ENCODE measurements around the gene TPST1. TPM values are rescaled to one million over a fixed set of nuclear protein-coding genes. Genes with fewer than 3 reads are reported as not detected.

TPST1 gene
- polyA plus RNA-seq, 1 donor (not counting 4 experiments of a cell fraction or from before 2014, with no cell fraction given) = 48.5 TPM

- Histone ChIP-seq H3K4me2 (ENCODE audit: control insufficient read depth, extremely low read depth, insufficient read depth, low read depth, low read length) (no peak overlapping the region), H3K4me1 (ENCODE audit: control insufficient read depth, extremely low read depth, insufficient read depth, low read length) (no peaks in the 10 kb centered on the region), H3K27me3 (ENCODE audit: control insufficient read depth, extremely low read depth, insufficient read depth, low read length) (no peaks in the 10 kb centered on the region), H3K79me2 (ENCODE audit: control insufficient read depth, insufficient read depth, low read length) (no peaks in the 10 kb centered on the region), H3K36me3 (ENCODE audit: control insufficient read depth in 2 of 2, extremely low read depth in 1 of 2, insufficient read depth in 2 of 2, low read length in 2 of 2) (no peaks in the 10 kb centered on the region), H3K9ac (ENCODE audit: control insufficient read depth, extremely low read depth, insufficient read depth, low read length) (no peak overlapping the region), H3K9me1 (ENCODE audit: control insufficient read depth, extremely low read depth, insufficient read depth, low read length) (no peaks in the 10 kb centered on the region), H3K27ac (ENCODE audit: control insufficient read depth, insufficient read depth, low read length) (no peak overlapping the region), H4K20me1 (ENCODE audit: control insufficient read depth, extremely low read depth, insufficient read depth, low read length) (no peaks in the 10 kb centered on the region), H3K9me3 (ENCODE audit: control insufficient read depth, low read depth, low read length) (no peaks in the 10 kb centered on the region), H2AFZ (ENCODE audit: control insufficient read depth, low read length) (no peak overlapping the region), H3K4me3 (ENCODE audit: control insufficient read depth in 2 of 3, extremely low read depth in 1 of 3, insufficient read depth in 2 of 3, low read depth in 1 of 3, low read length in 3 of 3) (no peak overlapping the region)
- DNase-seq (ENCODE audit: low read depth, low spot score) (no peak), FAIRE-seq (no peak)
- dilution Hi-C loops (cut with MboI; ENCODE audit: extremely low pct_ligation_motif_present, low sequenced_read_pairs) = no loop called here
- no peak for TF ChIP-seq EZH2 (IDR thresholded peaks at IDR 0.05; ENCODE audit: low read length)
- no peak for TF ChIP-seq CTCF (optimal IDR thresholded peaks at IDR 0.05 in 1 of 3, IDR thresholded peaks at IDR 0.05 in 1 of 3, conservative IDR thresholded peaks at IDR 0.05 in 1 of 3; ENCODE audit: extremely low read depth in 1 of 3, insufficient read depth in 2 of 3, low read length in 3 of 3)
These were observed 37.3 kb upstream of the TPST1 start for GRCh38 chr7:66167773-66168387.

- no peaks in the 10 kb centered on the region for H3K9me3 ChIP-seq (ENCODE audit: control insufficient read depth, low read depth, low read length)
- TF ChIP-seq CTCF (optimal IDR thresholded peaks at IDR 0.05 in 1 of 3, IDR thresholded peaks at IDR 0.05 in 1 of 3, conservative IDR thresholded peaks at IDR 0.05 in 1 of 3; ENCODE audit: extremely low read depth in 1 of 3, insufficient read depth in 2 of 3, low read length in 3 of 3) = no peak
- no peak for TF ChIP-seq EZH2 (IDR thresholded peaks at IDR 0.05; ENCODE audit: low read length)
- no peak overlapping the region for H3K9ac ChIP-seq (ENCODE audit: control insufficient read depth, extremely low read depth, insufficient read depth, low read length)
- dilution Hi-C loops (cut with MboI; ENCODE audit: extremely low pct_ligation_motif_present, low sequenced_read_pairs) = no loop called here
- no peak overlapping the region for H2AFZ ChIP-seq (ENCODE audit: control insufficient read depth, low read length)
- no peaks in the 10 kb centered on the region for H3K4me1 ChIP-seq (ENCODE audit: control insufficient read depth, extremely low read depth, insufficient read depth, low read length)
- DNase-seq (ENCODE audit: low read depth, low spot score) (no peak), FAIRE-seq (no peak)
- no peaks in the 10 kb centered on the region for H3K9me1 ChIP-seq (ENCODE audit: control insufficient read depth, extremely low read depth, insufficient read depth, low read length)
- no peaks in the 10 kb centered on the region for H3K27me3 ChIP-seq (ENCODE audit: control insufficient read depth, extremely low read depth, insufficient read depth, low read length)
- no peaks in the 10 kb centered on the region for H3K79me2 ChIP-seq (ENCODE audit: control insufficient read depth, insufficient read depth, low read length)
- no peak overlapping the region for H3K27ac ChIP-seq (ENCODE audit: control insufficient read depth, insufficient read depth, low read length)
- H3K36me3 ChIP-seq (ENCODE audit: control insufficient read depth in 2 of 2, extremely low read depth in 1 of 2, insufficient read depth in 2 of 2, low read length in 2 of 2) = no peaks in the 10 kb centered on the region
- no peak overlapping the region for H3K4me3 ChIP-seq (ENCODE audit: control insufficient read depth in 2 of 3, extremely low read depth in 1 of 3, insufficient read depth in 2 of 3, low read depth in 1 of 3, low read length in 3 of 3)
- H4K20me1 ChIP-seq (ENCODE audit: control insufficient read depth, extremely low read depth, insufficient read depth, low read length) = no peaks in the 10 kb centered on the region
- no peak overlapping the region for H3K4me2 ChIP-seq (ENCODE audit: control insufficient read depth, extremely low read depth, insufficient read depth, low read depth, low read length)
These were observed 35.5 kb upstream of the TPST1 start for GRCh38 chr7:66169616-66170015.

Measured in keratinocyte (primary cell).